ENCODE data around the gene RICTOR. TPM values are rescaled to one million over a fixed set of nuclear protein-coding genes. Genes with fewer than 3 reads are reported as not detected.
A peak's percentile ranks its signal among the peaks of the same experiment; 100 is the strongest.

Gene RICTOR
- total and polyA plus RNA-seq, 10 donors = 6.3 to 70.9 (median 58.5) TPM

GRCh38 chr5:39106322-39106721, 32.1 kb upstream of the RICTOR start:
- Histone ChIP-seq H3K9me3 (no peaks in the 10 kb centered on the region), H3K4me1 (peaks cover 0 to under 1% (median 0%) of the 10 kb centered on the region in 6 donors), H3K4me3 (no peak overlapping the region), H3K36me3 (peaks cover 0 to 95% (median 10%) of the 10 kb centered on the region in 6 donors), H3K27me3 (replicated peaks in 1 of 7) (no peaks in the 10 kb centered on the region), H3K27ac (no peak overlapping the region)
- 56 to 71% (median 68%) methylated on average over 1 of the region's 1 CpG for WGBS, 5 donors
- intact Hi-C loops (cut with DNase I; ENCODE audit: low total_unique reads) = no loop called here
- TF ChIP-seq POLR2AphosphoS5 (IDR thresholded peaks at IDR 0.05) = no peak
- TF ChIP-seq POLR2A (IDR thresholded peaks at IDR 0.05) = no peak
- TF ChIP-seq CTCF (IDR thresholded peaks at IDR 0.05 in 8 of 11, conservative IDR thresholded peaks at IDR 0.05 in 3 of 11) = peak in 3 of 11 experiments; percentile 11 to 30 (median 15)
- DNase-seq = no peak

- Histone ChIP-seq H3K36me3 (peaks cover 0 to 74% (median 8%) of the 10 kb centered on the region in 6 donors), H3K4me1 (peaks cover 0 to 12% (median 0%) of the 10 kb centered on the region in 6 donors), H3K27me3 (replicated peaks in 1 of 7) (no peaks in the 10 kb centered on the region), H3K9me3 (no peaks in the 10 kb centered on the region), H3K27ac (no peak overlapping the region), H3K4me3 (no peak overlapping the region)
- no peak for DNase-seq
- intact Hi-C loops (cut with DNase I; ENCODE audit: low total_unique reads) = no loop called here
- 83 to 90% (median 86%) methylated on average over 1 of the region's 1 CpG for WGBS, 5 donors
- TF ChIP-seq POLR2AphosphoS5 (IDR thresholded peaks at IDR 0.05) (no peak), CTCF (IDR thresholded peaks at IDR 0.05 in 8 of 11, conservative IDR thresholded peaks at IDR 0.05 in 3 of 11) (no peak), POLR2A (IDR thresholded peaks at IDR 0.05) (no peak)
These were observed 30.0 kb upstream of the RICTOR start for GRCh38 chr5:39104221-39104620.

GRCh38 chr5:39102684-39103155, 28.5 kb upstream of the RICTOR start:
- TF ChIP-seq POLR2A (IDR thresholded peaks at IDR 0.05) (no peak), POLR2AphosphoS5 (IDR thresholded peaks at IDR 0.05) (peak in 1 of 3 donors; percentile 27), CTCF (IDR thresholded peaks at IDR 0.05 in 8 of 11, conservative IDR thresholded peaks at IDR 0.05 in 3 of 11) (no peak)
- Histone ChIP-seq H3K4me3 (no peak overlapping the region), H3K9me3 (no peaks in the 10 kb centered on the region), H3K27me3 (replicated peaks in 1 of 7) (no peaks in the 10 kb centered on the region), H3K27ac (no peak overlapping the region), H3K4me1 (peaks cover 0 to 12% (median 0%) of the 10 kb centered on the region in 6 donors), H3K36me3 (peaks cover 0 to 59% (median 8%) of the 10 kb centered on the region in 6 donors)
- WGBS, 5 donors = 89 to 97% (median 92%) methylated on average over 4 of the region's 4 CpGs
- DNase-seq = no peak
- intact Hi-C loops (cut with DNase I; ENCODE audit: low total_unique reads) = no loop called here

GRCh38 chr5:39100851-39101396, 26.7 kb upstream of the RICTOR start:
- intact Hi-C loops (cut with DNase I; ENCODE audit: low total_unique reads) = no loop called here
- H3K36me3 ChIP-seq = peaks cover 0 to 41% (median 7%) of the 10 kb centered on the region in 6 donors
- WGBS, 5 donors = 55 to 68% (median 65%) methylated on average over 7 of the region's 7 CpGs
- no peaks in the 10 kb centered on the region for H3K27me3 ChIP-seq (replicated peaks in 1 of 7)
- H3K9me3 ChIP-seq = no peaks in the 10 kb centered on the region
- H3K4me3 ChIP-seq = no peak overlapping the region
- no peak for TF ChIP-seq POLR2A (IDR thresholded peaks at IDR 0.05)
- no peak for TF ChIP-seq POLR2AphosphoS5 (IDR thresholded peaks at IDR 0.05)
- TF ChIP-seq CTCF (IDR thresholded peaks at IDR 0.05 in 8 of 11, conservative IDR thresholded peaks at IDR 0.05 in 3 of 11) = no peak
- H3K4me1 ChIP-seq = peaks cover 0 to 12% (median 0%) of the 10 kb centered on the region in 6 donors
- peak overlapping the region in 3 of 8 donors; percentile 16 to 71 (median 45) for H3K27ac ChIP-seq
- no peak for DNase-seq

All from spleen (tissue), 11 donors.